Measurements from ENCODE around the gene SYNGAP1.

SYNGAP1 gene

GRCh38 chr6:33404884-33405283 is 15.0 kb upstream of the SYNGAP1 start:
- DNase-seq (ENCODE audit: low spot score): no peak

GRCh38 chr6:33405386-33405940 is 14.4 kb upstream of the SYNGAP1 start:
- DNase-seq (ENCODE audit: low spot score): no peak

DNA sequence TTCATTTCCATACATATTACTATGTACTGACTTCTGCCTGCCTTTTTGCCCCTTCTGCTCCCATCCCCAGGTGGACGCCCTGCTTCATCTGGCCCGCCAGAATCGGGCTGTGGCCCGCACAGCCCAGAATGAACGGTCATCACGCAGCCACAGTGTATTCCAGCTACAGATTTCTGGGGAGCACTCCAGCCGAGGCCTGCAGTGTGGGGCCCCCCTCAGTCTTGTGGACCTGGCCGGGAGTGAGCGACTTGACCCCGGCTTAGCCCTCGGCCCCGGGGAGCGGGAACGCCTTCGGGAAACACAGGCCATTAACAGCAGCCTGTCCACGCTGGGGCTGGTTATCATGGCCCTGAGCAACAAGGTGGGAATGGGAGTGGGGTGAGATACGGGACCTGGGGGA is 13.7 kb upstream of the SYNGAP1 start:
- DNase-seq (ENCODE audit: low spot score): no peak

DNA sequence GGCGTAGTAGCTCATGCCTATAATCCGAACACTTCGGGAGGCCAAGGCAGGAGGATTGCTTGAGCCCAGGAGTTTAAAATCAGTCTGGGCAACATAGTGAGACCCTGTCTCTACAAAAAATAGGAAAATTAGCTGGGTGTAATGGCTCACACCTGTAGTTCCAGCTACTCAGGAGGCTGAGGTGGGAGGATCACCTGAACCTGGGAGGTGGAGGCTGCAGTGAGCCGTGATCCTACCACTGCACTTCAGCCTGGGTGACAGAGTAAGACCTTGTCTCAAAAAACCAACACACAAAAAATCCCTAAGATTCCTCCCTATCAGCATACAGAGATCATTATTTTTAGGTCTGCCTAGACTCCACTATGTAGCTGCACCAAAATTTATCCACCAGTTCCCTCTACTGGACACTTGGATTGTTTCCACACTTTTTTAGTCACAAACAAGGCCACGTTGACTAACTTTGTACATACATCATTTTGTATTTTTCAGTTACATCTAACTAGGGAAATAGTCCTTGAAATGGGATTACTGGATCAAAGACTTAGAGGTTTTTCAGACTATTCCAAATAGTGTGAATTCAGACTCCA is 12.6 kb upstream of the SYNGAP1 start:
- DNase-seq (ENCODE audit: low spot score): no peak

DNA sequence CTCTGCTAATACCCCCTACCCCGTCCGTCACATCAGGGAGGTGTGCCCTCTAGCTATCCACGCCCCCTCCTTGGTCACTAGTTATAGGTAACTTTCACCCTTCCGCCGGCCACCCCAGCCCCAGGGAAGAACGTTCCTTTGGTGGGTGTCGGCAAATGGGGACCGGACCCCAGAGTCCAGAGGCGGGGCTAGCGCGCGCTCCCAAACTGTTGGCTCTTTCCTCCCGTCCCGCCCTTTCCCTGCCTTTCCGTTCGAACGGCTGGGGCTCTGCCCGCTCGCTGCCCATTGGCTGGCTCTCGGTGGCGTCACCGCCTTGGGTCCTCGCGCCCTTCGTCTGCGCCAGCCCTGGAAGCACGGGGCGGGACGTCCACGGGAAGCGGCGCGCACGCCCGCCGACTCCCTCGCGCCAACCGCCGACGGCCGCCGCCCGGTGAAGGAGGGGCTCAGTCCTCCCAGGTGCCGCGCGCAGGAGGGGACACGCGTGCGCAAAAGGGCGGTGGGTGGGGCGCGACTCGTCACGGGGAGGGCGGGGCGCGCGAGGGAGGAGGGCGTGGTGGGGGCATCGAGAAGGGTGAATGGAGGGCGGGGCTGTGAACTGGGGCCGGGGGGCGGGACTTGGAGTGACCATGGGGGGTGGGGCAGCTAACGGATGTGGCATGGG is 9.7 kb upstream of the SYNGAP1 start:
- peak; percentile 95 for DNase-seq (ENCODE audit: low spot score)

DNA sequence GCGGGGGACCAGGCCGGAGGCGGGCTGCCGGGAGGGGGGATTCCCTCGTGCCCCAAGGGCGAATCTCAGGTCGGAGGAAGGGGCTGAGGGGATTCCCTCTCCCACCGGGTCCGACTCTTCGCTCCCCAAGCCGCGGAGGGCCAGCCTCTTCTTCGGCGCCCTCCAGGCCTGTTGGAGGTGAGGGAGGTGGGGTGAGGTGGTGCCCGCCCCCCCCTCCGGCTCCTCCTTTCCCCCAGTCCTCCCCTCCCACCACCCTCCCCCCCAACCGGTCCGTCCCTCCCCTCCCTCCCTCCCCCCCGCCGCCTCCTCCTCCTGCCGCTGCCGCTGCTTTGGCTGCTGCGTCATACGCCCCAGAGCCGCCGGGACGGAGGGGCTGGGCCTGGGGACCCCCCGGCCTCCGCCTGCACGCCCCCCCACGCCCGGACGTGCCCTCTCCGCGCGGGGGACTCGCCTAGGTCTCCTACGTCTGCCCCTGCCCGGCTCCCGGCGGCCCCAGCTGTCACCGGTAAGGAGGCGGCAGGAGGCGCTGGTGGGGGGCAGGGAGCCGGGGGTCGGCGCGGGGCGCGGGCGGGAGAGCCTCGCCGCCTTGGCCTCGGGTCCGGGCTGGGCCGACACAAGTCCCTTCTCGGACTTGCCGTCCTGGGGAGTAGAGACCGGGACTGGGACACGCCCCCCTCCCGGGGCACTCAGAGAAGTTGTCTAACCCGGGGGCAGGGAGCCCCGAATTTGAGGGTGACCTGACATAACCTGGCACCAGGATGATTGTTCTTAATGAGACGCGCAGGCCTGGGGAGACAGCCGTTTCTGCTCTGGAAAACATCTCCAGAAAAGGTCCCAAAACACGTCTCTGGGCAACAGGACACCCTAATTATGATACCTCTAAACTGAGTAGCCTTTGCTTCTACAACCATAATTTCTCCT is 8.9 kb upstream of the SYNGAP1 start, which contains the start of gene PHF1:
TSS of gene PHF1 (plus strand) at position 304 of the 921 bp plus-strand sequence. CDS start 1,250 bp downstream, outside the sequence.
- no peak for DNase-seq (ENCODE audit: low spot score)

- DNase-seq (ENCODE audit: low spot score): no peak
Measured at GRCh38 chr6:33411632-33412005, 8.2 kb upstream of the SYNGAP1 start.

GRCh38 chr6:33412140-33413009 is 7.5 kb upstream of the SYNGAP1 start:
- no peak for DNase-seq (ENCODE audit: low spot score)

DNA sequence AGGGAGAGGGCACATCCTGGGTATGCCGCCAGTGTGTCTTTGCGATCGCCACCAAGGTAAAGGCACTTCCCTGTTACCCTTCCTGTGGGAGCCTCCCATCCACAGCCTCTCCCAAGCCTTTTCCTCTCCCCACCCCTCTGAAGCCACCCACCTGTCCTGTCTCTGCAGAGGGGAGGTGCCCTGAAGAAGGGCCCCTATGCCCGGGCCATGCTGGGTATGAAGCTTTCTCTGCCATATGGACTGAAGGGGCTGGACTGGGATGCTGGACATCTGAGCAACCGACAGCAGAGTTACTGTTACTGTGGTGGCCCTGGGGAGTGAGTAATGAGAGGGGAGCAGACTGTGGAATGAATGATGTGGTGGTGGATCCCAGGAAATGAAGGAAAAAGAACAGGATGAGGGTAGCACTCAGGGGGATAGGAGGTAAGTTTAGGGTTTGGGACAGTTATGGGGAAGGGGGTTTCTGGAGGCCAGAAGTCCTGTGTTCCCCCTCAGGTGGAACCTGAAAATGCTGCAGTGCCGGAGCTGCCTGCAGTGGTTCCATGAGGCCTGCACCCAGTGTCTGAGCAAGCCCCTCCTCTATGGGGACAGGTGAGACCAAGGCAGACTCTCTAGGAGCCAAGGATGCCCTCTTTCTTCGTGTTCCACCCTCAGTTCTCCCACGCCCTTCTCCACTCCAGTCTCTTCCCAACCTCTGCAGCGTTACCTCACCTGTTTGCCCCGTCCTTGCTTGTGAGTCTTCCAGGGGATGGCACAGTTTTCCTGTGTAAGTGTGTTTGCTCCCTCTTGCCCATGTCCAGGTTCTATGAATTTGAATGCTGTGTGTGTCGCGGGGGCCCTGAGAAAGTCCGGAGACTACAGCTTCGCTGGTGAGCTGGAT is 6.4 kb upstream of the SYNGAP1 start:
- no peak for DNase-seq (ENCODE audit: low spot score)

DNA sequence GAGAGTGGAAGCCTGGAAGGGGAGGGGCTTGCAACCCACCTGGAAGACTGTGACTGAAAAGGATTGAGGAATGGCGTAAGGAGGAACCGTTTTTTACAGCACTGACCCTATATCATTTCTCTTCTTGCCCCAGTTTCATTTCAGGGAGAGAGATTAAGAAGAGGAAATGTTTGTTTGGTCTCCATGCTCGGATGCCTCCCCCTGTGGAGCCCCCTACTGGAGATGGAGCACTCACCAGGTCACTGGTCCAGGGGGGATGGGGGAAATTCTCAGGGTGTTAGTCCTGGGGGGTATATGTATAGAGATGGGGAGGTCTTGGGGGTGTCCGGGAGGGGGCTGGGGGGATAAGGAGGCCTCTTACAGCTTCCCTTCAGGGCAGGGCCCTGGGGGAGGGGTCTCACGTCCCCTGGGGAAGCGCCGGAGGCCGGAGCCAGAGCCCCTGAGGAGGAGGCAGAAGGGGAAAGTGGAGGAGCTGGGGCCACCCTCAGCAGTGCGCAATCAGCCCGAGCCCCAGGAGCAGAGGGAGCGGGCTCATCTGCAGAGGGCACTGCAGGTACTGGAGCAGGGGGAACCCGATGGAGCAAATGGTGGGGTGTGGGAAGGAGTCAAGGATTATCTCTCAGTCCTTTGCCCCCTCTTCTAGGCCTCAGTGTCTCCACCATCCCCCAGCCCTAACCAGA is 5.1 kb upstream of the SYNGAP1 start:
- DNase-seq (ENCODE audit: low spot score): no peak

- DNase-seq (ENCODE audit: low spot score): no peak
Measured at GRCh38 chr6:33415831-33416230, 4.0 kb upstream of the SYNGAP1 start.

GRCh38 chr6:33416386-33417127 is 3.3 kb upstream of the SYNGAP1 start:
- no peak for DNase-seq (ENCODE audit: low spot score)

- no peak for DNase-seq (ENCODE audit: low spot score)
Measured at GRCh38 chr6:33417128-33417902, 2.5 kb upstream of the SYNGAP1 start.

GRCh38 chr6:33417903-33418689 is 1.8 kb upstream of the SYNGAP1 start, which contains the start of gene CUTA:
CUTA (minus strand) TSS chr6:33418107; CDS start chr6:33418000, 107 bp downstream.
- DNase-seq (ENCODE audit: low spot score): peak; percentile 100

DNA sequence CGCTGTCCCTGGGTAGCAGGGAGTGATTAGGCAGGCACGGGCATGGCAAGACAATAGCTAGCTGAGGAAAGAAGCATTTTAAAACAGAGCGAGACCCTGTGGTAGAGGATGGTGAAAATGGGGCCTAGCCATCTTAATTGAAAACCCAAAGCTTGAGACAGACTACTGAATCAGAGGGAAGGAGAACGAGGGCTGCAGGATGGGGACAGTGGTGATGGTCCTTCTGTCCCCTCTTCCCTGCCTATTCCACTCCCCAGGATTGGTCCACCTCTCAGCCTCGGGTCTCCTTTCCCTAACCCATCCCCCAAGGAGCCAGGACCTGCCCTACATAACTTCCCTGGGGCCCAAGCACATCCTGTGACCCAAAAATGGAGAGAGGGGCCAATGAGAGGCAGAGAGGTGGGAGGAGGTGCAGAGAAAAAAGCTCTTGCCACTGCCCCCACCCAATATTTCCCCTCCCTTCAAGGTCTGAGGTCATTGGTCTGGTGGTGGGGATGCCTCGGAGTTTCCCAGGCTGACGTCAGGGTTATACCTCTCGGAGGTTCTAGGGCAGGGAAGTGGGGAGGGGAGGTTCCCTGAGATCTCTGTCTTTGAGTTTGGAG is 1.1 kb upstream of the SYNGAP1 start:
- no peak for DNase-seq (ENCODE audit: low spot score)

GRCh38 chr6:33420491-33421343 is 852 bp downstream of the SYNGAP1 start:
- DNase-seq (ENCODE audit: low spot score): no peak
